Adipose tissue (tissue), 3 donors: ENCODE measurements around the gene POU6F2. TPM values are rescaled to one million over a fixed set of nuclear protein-coding genes. Genes with fewer than 3 reads are reported as not detected.

Experiments used
- H3K27ac ChIP-seq: one replicate; pipeline ENCODE4 v1.5.1; 2013; ENCODE audit warnings: low read depth, low read length
- WGBS, 3 donors: extraction: QIAGEN DNeasy Blood & Tissue Kit; methylation state at CpG; one replicate each; pipeline ENCODE4 v1.1.7; 2013; 5-methylcytosine and 5-hydroxymethylcytosine counted together
- polyA plus RNA-seq, 3 donors: library from polyadenylated mRNA; stranded (reverse); fragments of 200-250 nt; gene quantifications; one replicate each; pipeline ENCODE4 v1.2.3, GENCODE V29; 2013
- donor health status: healthy with polysubstance abuse.
- donor health status: Bipolar disorder and iron deficiency.
- donor health status: healthy.

Gene POU6F2
- polyA plus RNA-seq, 3 donors, result 0.16 to 0.64 TPM; not detected in 1

GRCh38 chr7:39417642-39418041 is 439.9 kb downstream of the POU6F2 start:
- 76 to 78% (median 78%) methylated on average over 1 of the region's 1 CpG for WGBS, 3 donors
- H3K27ac ChIP-seq, result no peak overlapping the region

GRCh38 chr7:39421251-39421650 is 443.5 kb downstream of the POU6F2 start:
- 70 to 86% (median 84%) methylated on average over 2 of the region's 2 CpGs for WGBS, 3 donors
- H3K27ac ChIP-seq, result no peak overlapping the region

- 71 to 92% (median 84%) methylated on average over 2 of the region's 2 CpGs for WGBS, 3 donors
- no peak overlapping the region for H3K27ac ChIP-seq
Measured at GRCh38 chr7:39421661-39422060, 444.0 kb downstream of the POU6F2 start.

GRCh38 chr7:39428221-39428620 is 450.5 kb downstream of the POU6F2 start:
- H3K27ac ChIP-seq, result no peak overlapping the region
- 34 to 56% (median 44%) methylated on average over 1 of the region's 1 CpG for WGBS, 3 donors

GRCh38 chr7:39429421-39429820 is 451.7 kb downstream of the POU6F2 start:
- H3K27ac ChIP-seq, result no peak overlapping the region
- WGBS, 3 donors, result 53 to 59% (median 53%) methylated on average over 2 of the region's 2 CpGs

- WGBS, 3 donors, result 90 to 97% (median 92%) methylated on average over 6 of the region's 6 CpGs
- no peak overlapping the region for H3K27ac ChIP-seq
Measured at GRCh38 chr7:39430441-39430840, 452.7 kb downstream of the POU6F2 start.

GRCh38 chr7:39430909-39431641 is 453.4 kb downstream of the POU6F2 start:
- no peak overlapping the region for H3K27ac ChIP-seq
- 80 to 90% (median 87%) methylated on average over 8 of the region's 8 CpGs for WGBS, 3 donors

GRCh38 chr7:39432368-39432767 is 454.7 kb downstream of the POU6F2 start:
- 54 to 58% (median 55%) methylated on average over 3 of the region's 3 CpGs for WGBS, 3 donors
- H3K27ac ChIP-seq, result no peak overlapping the region

- 74 to 77% (median 76%) methylated on average over 13 of the region's 13 CpGs for WGBS, 3 donors
- H3K27ac ChIP-seq, result no peak overlapping the region
Measured at GRCh38 chr7:39432807-39433416, 455.2 kb downstream of the POU6F2 start.

GRCh38 chr7:39433550-39433949 is 455.8 kb downstream of the POU6F2 start:
- WGBS, 3 donors, result 29 to 68% (median 35%) methylated on average over 1 of the region's 1 CpG

GRCh38 chr7:39434012-39434411 is 456.3 kb downstream of the POU6F2 start:
- WGBS, 3 donors, result 50 to 61% (median 57%) methylated on average over 3 of the region's 3 CpGs

More at GRCh38 chr7:39433550-39433949, 455.8 kb downstream of the POU6F2 start:
- no peak overlapping the region for H3K27ac ChIP-seq

GRCh38 chr7:39446546-39446945 is 468.8 kb downstream of the POU6F2 start:
- no peak overlapping the region for H3K27ac ChIP-seq
- WGBS, 3 donors, result 55 to 62% (median 57%) methylated on average over 3 of the region's 3 CpGs

More at GRCh38 chr7:39434012-39434411, 456.3 kb downstream of the POU6F2 start:
- no peak overlapping the region for H3K27ac ChIP-seq

GRCh38 chr7:39451901-39452300 is 474.2 kb downstream of the POU6F2 start:
- WGBS, 3 donors, result 72 to 87% (median 79%) methylated on average over 3 of the region's 3 CpGs

GRCh38 chr7:39453743-39454355 is 476.1 kb downstream of the POU6F2 start:
- WGBS, 3 donors, result 31 to 39% (median 35%) methylated on average over 5 of the region's 5 CpGs
- no peak overlapping the region for H3K27ac ChIP-seq

More at GRCh38 chr7:39451901-39452300, 474.2 kb downstream of the POU6F2 start:
- no peak overlapping the region for H3K27ac ChIP-seq

- no peak overlapping the region for H3K27ac ChIP-seq
- 51 to 68% (median 60%) methylated on average over 15 of the region's 15 CpGs for WGBS, 3 donors
Measured at GRCh38 chr7:39458061-39458745, 480.5 kb downstream of the POU6F2 start.

GRCh38 chr7:39459636-39460035 is 481.9 kb downstream of the POU6F2 start:
- 71 to 82% (median 76%) methylated on average over 6 of the region's 6 CpGs for WGBS, 3 donors
- no peak overlapping the region for H3K27ac ChIP-seq

GRCh38 chr7:39460486-39460885 is 482.8 kb downstream of the POU6F2 start:
- 89 to 93% (median 90%) methylated on average over 20 of the region's 20 CpGs for WGBS, 3 donors
- H3K27ac ChIP-seq, result no peak overlapping the region

- H3K27ac ChIP-seq, result no peak overlapping the region
- 42 to 79% (median 44%) methylated on average over 4 of the region's 4 CpGs for WGBS, 3 donors
Measured at GRCh38 chr7:39461263-39461820, 483.6 kb downstream of the POU6F2 start.
